ENCODE data around the gene TAAR5. TPM values are rescaled to one million over a fixed set of nuclear protein-coding genes. Genes with fewer than 3 reads are reported as not detected.
A peak's percentile ranks its signal among the peaks of the same experiment; 100 is the strongest.
"Not testable (repeated sequence)": the region's sequence is repeated elsewhere in the genome, so short reads cannot be mapped to it uniquely, and the experiment has no call there.

The TAAR5 gene
- polyA plus RNA-seq, 1 experiment: not detected

GRCh38 chr6:132611616-132612015 lies 22.1 kb upstream of the TAAR5 start:
- no peak for DNase-seq (ENCODE audit: low read depth, low spot score)
- Histone ChIP-seq H3K27ac (ENCODE audit: low read depth, low read length) (no peak overlapping the region), H3K4me3 (ENCODE audit: low read depth, low read length) (no peak overlapping the region), H3K9me3 (ENCODE audit: control insufficient read depth, insufficient read depth, low read length) (no peaks in the 10 kb centered on the region), H3K27me3 (ENCODE audit: control insufficient read depth, insufficient read depth, low read length) (peaks cover 10% of the 10 kb centered on the region)
- POLR2A ChIA-PET: no interaction called here
- CTCF ChIA-PET: no interaction called here
- no peak for TF ChIP-seq CTCF (IDR thresholded peaks at IDR 0.05; ENCODE audit: low read depth, low read length)

DNA sequence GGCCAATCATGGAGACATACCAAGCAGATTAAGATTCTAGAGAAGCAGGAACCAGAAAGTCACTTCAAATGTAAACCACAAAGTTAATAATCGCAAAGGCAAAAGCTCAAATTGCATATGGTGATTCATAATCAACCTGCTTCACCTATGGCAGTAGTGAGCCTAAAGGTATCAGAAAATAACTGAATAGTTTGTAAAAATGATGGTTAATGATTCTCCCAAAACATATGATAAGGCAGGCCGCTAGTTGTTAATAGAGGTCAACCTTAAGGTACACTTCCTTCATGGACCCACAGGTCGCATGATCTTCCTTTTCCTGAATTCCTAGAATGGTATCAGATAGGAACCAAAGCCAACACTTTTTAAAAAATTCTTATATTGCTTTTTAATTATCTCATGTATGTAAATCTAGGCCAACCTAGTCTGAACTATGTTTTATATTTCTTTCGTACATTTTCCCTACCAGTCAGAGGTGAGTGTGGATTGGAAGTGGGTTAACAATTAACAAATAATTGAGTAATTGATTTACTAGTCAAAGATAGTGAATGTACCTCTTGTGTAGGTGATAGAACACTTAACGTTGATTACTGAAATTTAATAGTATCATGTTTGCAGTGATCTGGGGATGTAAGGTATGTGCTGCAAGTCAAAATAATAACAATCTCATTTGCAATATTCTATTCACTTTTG lies 18.1 kb upstream of the TAAR5 start:
- POLR2A ChIA-PET: no interaction called here

GRCh38 chr6:132604635-132605152 lies 15.2 kb upstream of the TAAR5 start:
- ChIA-PET CTCF (no interaction called here), POLR2A (no interaction called here)
- TF ChIP-seq CTCF (IDR thresholded peaks at IDR 0.05; ENCODE audit: low read depth, low read length): no peak
- Histone ChIP-seq H3K27ac (ENCODE audit: low read depth, low read length) (no peak overlapping the region), H3K4me3 (ENCODE audit: low read depth, low read length) (no peak overlapping the region), H3K9me3 (ENCODE audit: control insufficient read depth, insufficient read depth, low read length) (no peaks in the 10 kb centered on the region), H3K27me3 (ENCODE audit: control insufficient read depth, insufficient read depth, low read length) (peaks cover 3% of the 10 kb centered on the region)
- DNase-seq (ENCODE audit: low read depth, low spot score): no peak

More for the DNA sequence above, 18.1 kb upstream of the TAAR5 start:
- DNase-seq (ENCODE audit: low read depth, low spot score): no peak
- Histone ChIP-seq H3K9me3 (ENCODE audit: control insufficient read depth, insufficient read depth, low read length) (no peaks in the 10 kb centered on the region), H3K27ac (ENCODE audit: low read depth, low read length) (no peak overlapping the region), H3K27me3 (ENCODE audit: control insufficient read depth, insufficient read depth, low read length) (peaks cover 10% of the 10 kb centered on the region), H3K4me3 (ENCODE audit: low read depth, low read length) (no peak overlapping the region)
- TF ChIP-seq CTCF (IDR thresholded peaks at IDR 0.05; ENCODE audit: low read depth, low read length): no peak
- CTCF ChIA-PET: no interaction called here

- POLR2A ChIA-PET: not testable (repeated sequence)
Observed at GRCh38 chr6:132600900-132601299, 11.4 kb upstream of the TAAR5 start.

DNA sequence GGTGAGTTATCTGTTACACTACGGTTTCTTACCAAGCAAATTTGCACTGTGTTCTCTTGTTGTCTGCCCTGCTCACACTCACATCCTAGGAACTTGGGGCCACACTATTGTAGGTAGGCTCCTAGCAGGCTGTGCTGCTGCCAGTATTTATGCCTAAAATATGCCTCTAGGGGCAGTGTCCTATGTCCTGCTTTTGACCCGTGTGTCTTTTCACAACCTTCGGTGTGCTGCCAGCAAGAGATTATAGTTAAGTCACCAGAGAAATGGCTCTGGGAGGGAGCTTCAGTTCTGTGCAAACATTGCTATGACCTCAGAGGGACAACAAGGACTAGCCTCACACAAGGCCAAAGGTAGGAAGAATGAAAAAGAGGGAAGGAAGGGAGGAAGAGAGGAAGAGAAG lies 8.9 kb upstream of the TAAR5 start:
- POLR2A ChIA-PET: no interaction called here
- Histone ChIP-seq H3K4me3 (ENCODE audit: low read depth, low read length) (no peak overlapping the region), H3K27me3 (ENCODE audit: control insufficient read depth, insufficient read depth, low read length) (peaks cover 4% of the 10 kb centered on the region), H3K9me3 (ENCODE audit: control insufficient read depth, insufficient read depth, low read length) (no peaks in the 10 kb centered on the region), H3K27ac (ENCODE audit: low read depth, low read length) (no peak overlapping the region)
- TF ChIP-seq CTCF (IDR thresholded peaks at IDR 0.05; ENCODE audit: low read depth, low read length): 0 out of 2 replicates have a peak, but pooled peaks have one; percentile 22
- CTCF ChIA-PET: interaction anchor here (0.7 to 1.2 kb wide), 2 partner anchors 182 to 318 kb away, joined by 3 read pairs; no protein-coding TSS in a partner anchor
- DNase-seq (ENCODE audit: low read depth, low spot score): no peak

More at GRCh38 chr6:132600900-132601299, 11.4 kb upstream of the TAAR5 start:
- DNase-seq (ENCODE audit: low read depth, low spot score); H3K9me3 ChIP-seq (ENCODE audit: control insufficient read depth, insufficient read depth, low read length); H3K27me3 ChIP-seq (ENCODE audit: control insufficient read depth, insufficient read depth, low read length); CTCF ChIA-PET; H3K4me3 ChIP-seq (ENCODE audit: low read depth, low read length); H3K27ac ChIP-seq (ENCODE audit: low read depth, low read length): not testable (repeated sequence)
